GM12878 (cell line): ENCODE measurements around the gene SEM1. TPM values are rescaled to one million over a fixed set of nuclear protein-coding genes. Genes with fewer than 3 reads are reported as not detected.

Experiments used
- ATAC-seq: fragments of 200-7000 bp; cut with Tn5 transposase; 3 replicates; pipeline ENCODE4 v1.9.1; 2020; ENCODE audit warnings: mild to moderate bottlenecking, moderate library complexity
- BruUV-seq: library from RNA; stranded (reverse); fragments of 400-500 nt; replicated peaks from 2 replicates; lab custom pipeline; 2021; lab: Mats Ljungman, UMichigan
- CTCF ChIA-PET: fragments of 300-600 bp; sonication (Branson Sonifier 250); formaldehyde crosslinking; extraction: SDS; loops from one replicate; lab custom pipeline; 2021; ENCODE audit warnings: inconsistent platforms; lab: Yijun Ruan, JAX
- POLR2A ChIA-PET: fragments of 350-600 bp; formaldehyde crosslinking; extraction: SDS; loops from one replicate; lab custom pipeline; 2021; ENCODE audit warnings: inconsistent platforms; lab: Charles Lee
- RAD21 ChIA-PET: fragments of 300-600 bp; sonication (Branson Sonifier 250); formaldehyde crosslinking; loops from one replicate; lab custom pipeline; 2023; ENCODE audit warnings: antibody characterized with exemption; ENCODE audit not compliant: unreplicated experiment; lab: Charles Lee
- SMC1A ChIA-PET: fragments of 300-600 bp; sonication (Branson Sonifier 250); formaldehyde crosslinking; loops from one replicate; lab custom pipeline; 2023; ENCODE audit not compliant: unreplicated experiment, uncharacterized antibody; lab: Charles Lee
- DNase-seq: peaks from one replicate; pipeline ENCODE4 v3.0.0-alpha.2; 2011; ENCODE audit warnings: low read depth, low spot score
- FAIRE-seq: peaks from 3 replicates; lab custom pipeline; 2011; peaks lifted over from hg19 to GRCh38; lab: Jason Lieb, UNC
- H2AFZ ChIP-seq: 2 replicates; pipeline ENCODE4 v1.6.0; 2011; ENCODE audit warnings: low read depth, low read length, control low read depth; ENCODE audit not compliant: control insufficient read depth
- H3K27ac ChIP-seq: 2 replicates; pipeline ENCODE4 v1.5.1; 2011; ENCODE audit warnings: control low read depth; ENCODE audit not compliant: control insufficient read depth, insufficient read depth
- H3K27me3 ChIP-seq, 2 experiments: replicated peaks in 1 of 2; 2 replicates each; pipeline versions ENCODE4 v1.6.0 to v1.6.1; 2011; ENCODE audit warnings: low read length in 1 of 2; ENCODE audit not compliant: control insufficient read depth in 2 of 2, insufficient read depth in 2 of 2
- H3K36me3 ChIP-seq, 2 experiments: 2 replicates each; pipeline ENCODE4 v1.5.1; 2011; ENCODE audit warnings: low read length in 1 of 2; ENCODE audit not compliant: control insufficient read depth in 2 of 2, insufficient read depth in 2 of 2
- H3K4me1 ChIP-seq: 2 replicates; pipeline ENCODE4 v1.6.1; 2011; ENCODE audit warnings: mild to moderate bottlenecking, low read length, moderate library complexity, mixed read lengths; ENCODE audit not compliant: control insufficient read depth, insufficient read depth
- H3K4me2 ChIP-seq: 2 replicates; pipeline ENCODE4 v1.6.0; 2011; ENCODE audit warnings: control low read depth; ENCODE audit not compliant: control insufficient read depth, insufficient read depth
- H3K4me3 ChIP-seq: fragments of 200-600 bp; sonication (generic); 2 replicates; pipeline ENCODE4 v1.5.1; 2016
- H3K79me2 ChIP-seq: 2 replicates; pipeline ENCODE4 v1.6.0; 2011; ENCODE audit warnings: low read length; ENCODE audit not compliant: control insufficient read depth, insufficient read depth
- H3K9ac ChIP-seq: 2 replicates; pipeline ENCODE4 v1.8.0; 2011; ENCODE audit warnings: low read length, control low read depth, mixed read lengths; ENCODE audit not compliant: control insufficient read depth, insufficient read depth
- H3K9me3 ChIP-seq: replicated peaks from 3 replicates; pipeline ENCODE4 v1.5.1; 2011; ENCODE audit warnings: mild to moderate bottlenecking, low read length; ENCODE audit not compliant: control insufficient read depth, insufficient read depth
- H4K20me1 ChIP-seq: 2 replicates; pipeline ENCODE4 v1.6.0; 2011; ENCODE audit not compliant: control insufficient read depth, insufficient read depth
- CBX3 ChIP-seq: fragments of 200-600 bp; sonication (generic); IDR thresholded peaks from 2 replicates; pipeline ENCODE4 v1.6.1; 2016; ENCODE audit warnings: low read depth, borderline replicate concordance
- FOXK2 ChIP-seq: fragments of 450-650 bp; IDR thresholded peaks from 2 replicates; pipeline ENCODE4 v1.6.1; 2017; ENCODE audit warnings: mild to moderate bottlenecking, moderate library complexity
- IKZF1 ChIP-seq: fragments of 450-650 bp; conservative IDR thresholded peaks from 2 replicates; pipeline ENCODE4 v1.6.1; 2017; ENCODE audit warnings: antibody characterized with exemption, mild to moderate bottlenecking
- MEF2A ChIP-seq: IDR thresholded peaks from 2 replicates; pipeline ENCODE4 v1.6.1; 2011; ENCODE audit warnings: low read depth, mild to moderate bottlenecking, low read length, moderate library complexity; ENCODE audit not compliant: insufficient read depth
- POLR2AphosphoS2 ChIP-seq: IDR thresholded peaks from 2 replicates; pipeline ENCODE4 v1.6.1; 2011; ENCODE audit warnings: low read depth, mild to moderate bottlenecking, low read length, improper control_type of control experiment, moderate library complexity
- POU2F2 ChIP-seq: IDR thresholded peaks from 3 replicates; pipeline ENCODE4 v1.6.1; 2011; ENCODE audit warnings: low read depth, mild to moderate bottlenecking, low read length, borderline replicate concordance
- SP1 ChIP-seq: IDR thresholded peaks from one replicate; pipeline ENCODE4 v1.6.1; 2011; ENCODE audit warnings: low read depth, low read length
- SUZ12 ChIP-seq: fragments of 200-600 bp; sonication (generic); IDR thresholded peaks from one replicate; pipeline ENCODE4 v1.6.1; 2018; ENCODE audit warnings: antibody characterized with exemption, mild to moderate bottlenecking; ENCODE audit not compliant: unreplicated experiment
- TCF3 ChIP-seq: IDR thresholded peaks from 2 replicates; pipeline ENCODE4 v1.6.1; 2012; ENCODE audit warnings: low read depth, mild to moderate bottlenecking, low read length, borderline replicate concordance; ENCODE audit not compliant: insufficient read depth
- WGBS: methylation state at CpG from one replicate; pipeline ENCODE4 v1.1.6; 2016; ENCODE audit warnings: low lambda C conversion rate; ENCODE audit not compliant: insufficient replicate concordance, insufficient coverage; ENCODE audit errors: missing lambda C conversion rate; 5-methylcytosine and 5-hydroxymethylcytosine counted together
- in situ Hi-C: fragments of 300-500 bp; cut with MboI; formaldehyde crosslinking; loops from 9 replicates; pipeline ENCODE4 v1.14.3; 2018; ENCODE audit warnings: mixed read lengths
- intact Hi-C: fragments of 100-400 bp; cut with micrococcal nuclease; formaldehyde crosslinking; loops from one replicate; pipeline ENCODE4 v1.14.2; 2022; ENCODE audit not compliant: unreplicated experiment
- polyA plus RNA-seq, 11 experiments: library from polyadenylated mRNA; depleted of rRNA in 4 of 11; unstranded in 6 of 11; stranded (reverse) in 5 of 11; fragments of >200 nt; fragmentation: Nextera tagmentation in 4 of 11; fragmentation: Illumina TruSeq in 1 of 11; extraction: Ambion mirVana in 4 of 11; extraction: Trizol in 1 of 11; gene quantifications; 1 replicate in 1 of 11; 2 replicates in 10 of 11; pipeline versions ENCODE4 v1.2.1 to v1.2.3, GENCODE V29; 2011 to 2016; ENCODE audit warnings: inconsistent platforms in 2 of 11, missing spikeins in 2 of 11, low read depth in 1 of 11
- total RNA-seq, 4 experiments: library from RNA; depleted of rRNA in 3 of 4; stranded (reverse); fragments of >200 nt in 3 of 4; fragmentation: Illumina TruSeq in 1 of 4; extraction: Trizol in 1 of 4; gene quantifications; 2 replicates each; pipeline versions ENCODE4 v1.2.1 to v1.2.3, GENCODE V29; 2013 to 2021
- TF ChIP-seq, protein P1 (sequence below): fragments of 450-650 bp; IDR thresholded peaks from 2 replicates; pipeline ENCODE4 v1.6.1; 2017; ENCODE audit warnings: mild to moderate bottlenecking, low read depth, inconsistent platforms; ENCODE audit not compliant: poor library complexity, severe bottlenecking
- TF ChIP-seq, protein P2 (sequence below): fragments of 450-650 bp; formaldehyde crosslinking; IDR thresholded peaks from 2 replicates; pipeline ENCODE4 v1.5.0; 2022; ENCODE audit warnings: mild to moderate bottlenecking, missing genetic modification characterization
- TF ChIP-seq, protein P3 (sequence below): IDR thresholded peaks from 2 replicates; pipeline ENCODE4 v1.6.1; 2012; ENCODE audit warnings: mild to moderate bottlenecking, low read depth, low read length
- TF ChIP-seq, protein P4 (sequence below): IDR thresholded peaks from 2 replicates; pipeline ENCODE4 v1.6.1; 2011; ENCODE audit warnings: low read depth, low read length, improper control_type of control experiment, borderline replicate concordance

SEM1 gene
- total and polyA plus RNA-seq, 10 of the 15 experiments (the other 5 are each of a cell fraction or from before 2014, with no cell fraction given), result 44.6 to 606 (median 356) TPM

DNA sequence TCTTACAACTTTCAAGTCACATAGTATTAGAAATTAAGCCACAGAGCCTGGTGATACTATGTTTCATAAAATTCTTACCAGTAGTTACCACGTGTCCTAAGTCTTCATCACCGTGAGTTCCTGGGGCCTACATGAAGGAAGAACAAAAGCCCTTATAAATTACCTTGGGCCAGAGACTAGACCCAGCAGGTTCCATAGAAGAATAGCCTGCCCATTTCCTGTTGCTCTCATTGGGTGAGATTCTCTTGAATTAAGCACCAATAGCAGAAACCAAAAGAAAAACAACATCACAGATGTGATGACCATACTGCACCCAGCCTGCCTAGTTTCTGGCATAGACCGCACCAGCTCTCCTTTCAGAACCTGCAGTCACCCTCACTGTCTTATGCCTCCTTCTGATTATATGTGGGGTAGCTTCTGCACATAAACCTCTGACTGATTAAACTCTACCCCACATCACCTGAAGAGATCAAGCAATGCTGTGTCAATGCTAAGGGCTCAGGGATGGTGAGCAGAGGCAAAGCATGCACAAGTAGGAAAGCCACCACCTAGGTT, 18.0 kb upstream of the SEM1 start:
- CTCF ChIA-PET, result no interaction called here
- no peak for FAIRE-seq
- no peak overlapping the region for H3K4me2 ChIP-seq
- TF ChIP-seq TCF3 (no peak), SP1 (no peak), FOXK2 (no peak), MEF2A (no peak), POLR2AphosphoS2 (no peak), SUZ12 (no peak), POU2F2 (no peak), IKZF1 (no peak), CBX3 (no peak)
- TF ChIP-seq, protein P1, sequence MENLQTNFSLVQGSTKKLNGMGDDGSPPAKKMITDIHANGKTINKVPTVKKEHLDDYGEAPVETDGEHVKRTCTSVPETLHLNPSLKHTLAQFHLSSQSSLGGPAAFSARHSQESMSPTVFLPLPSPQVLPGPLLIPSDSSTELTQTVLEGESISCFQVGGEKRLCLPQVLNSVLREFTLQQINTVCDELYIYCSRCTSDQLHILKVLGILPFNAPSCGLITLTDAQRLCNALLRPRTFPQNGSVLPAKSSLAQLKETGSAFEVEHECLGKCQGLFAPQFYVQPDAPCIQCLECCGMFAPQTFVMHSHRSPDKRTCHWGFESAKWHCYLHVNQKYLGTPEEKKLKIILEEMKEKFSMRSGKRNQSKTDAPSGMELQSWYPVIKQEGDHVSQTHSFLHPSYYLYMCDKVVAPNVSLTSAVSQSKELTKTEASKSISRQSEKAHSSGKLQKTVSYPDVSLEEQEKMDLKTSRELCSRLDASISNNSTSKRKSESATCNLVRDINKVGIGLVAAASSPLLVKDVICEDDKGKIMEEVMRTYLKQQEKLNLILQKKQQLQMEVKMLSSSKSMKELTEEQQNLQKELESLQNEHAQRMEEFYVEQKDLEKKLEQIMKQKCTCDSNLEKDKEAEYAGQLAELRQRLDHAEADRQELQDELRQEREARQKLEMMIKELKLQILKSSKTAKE, result no peak
- TF ChIP-seq, protein P2, sequence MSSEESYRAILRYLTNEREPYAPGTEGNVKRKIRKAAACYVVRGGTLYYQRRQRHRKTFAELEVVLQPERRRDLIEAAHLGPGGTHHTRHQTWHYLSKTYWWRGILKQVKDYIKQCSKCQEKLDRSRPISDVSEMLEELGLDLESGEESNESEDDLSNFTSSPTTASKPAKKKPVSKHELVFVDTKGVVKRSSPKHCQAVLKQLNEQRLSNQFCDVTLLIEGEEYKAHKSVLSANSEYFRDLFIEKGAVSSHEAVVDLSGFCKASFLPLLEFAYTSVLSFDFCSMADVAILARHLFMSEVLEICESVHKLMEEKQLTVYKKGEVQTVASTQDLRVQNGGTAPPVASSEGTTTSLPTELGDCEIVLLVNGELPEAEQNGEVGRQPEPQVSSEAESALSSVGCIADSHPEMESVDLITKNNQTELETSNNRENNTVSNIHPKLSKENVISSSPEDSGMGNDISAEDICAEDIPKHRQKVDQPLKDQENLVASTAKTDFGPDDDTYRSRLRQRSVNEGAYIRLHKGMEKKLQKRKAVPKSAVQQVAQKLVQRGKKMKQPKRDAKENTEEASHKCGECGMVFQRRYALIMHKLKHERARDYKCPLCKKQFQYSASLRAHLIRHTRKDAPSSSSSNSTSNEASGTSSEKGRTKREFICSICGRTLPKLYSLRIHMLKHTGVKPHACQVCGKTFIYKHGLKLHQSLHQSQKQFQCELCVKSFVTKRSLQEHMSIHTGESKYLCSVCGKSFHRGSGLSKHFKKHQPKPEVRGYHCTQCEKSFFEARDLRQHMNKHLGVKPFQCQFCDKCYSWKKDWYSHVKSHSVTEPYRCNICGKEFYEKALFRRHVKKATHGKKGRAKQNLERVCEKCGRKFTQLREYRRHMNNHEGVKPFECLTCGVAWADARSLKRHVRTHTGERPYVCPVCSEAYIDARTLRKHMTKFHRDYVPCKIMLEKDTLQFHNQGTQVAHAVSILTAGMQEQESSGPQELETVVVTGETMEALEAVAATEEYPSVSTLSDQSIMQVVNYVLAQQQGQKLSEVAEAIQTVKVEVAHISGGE, result no peak
- TF ChIP-seq, protein P3, sequence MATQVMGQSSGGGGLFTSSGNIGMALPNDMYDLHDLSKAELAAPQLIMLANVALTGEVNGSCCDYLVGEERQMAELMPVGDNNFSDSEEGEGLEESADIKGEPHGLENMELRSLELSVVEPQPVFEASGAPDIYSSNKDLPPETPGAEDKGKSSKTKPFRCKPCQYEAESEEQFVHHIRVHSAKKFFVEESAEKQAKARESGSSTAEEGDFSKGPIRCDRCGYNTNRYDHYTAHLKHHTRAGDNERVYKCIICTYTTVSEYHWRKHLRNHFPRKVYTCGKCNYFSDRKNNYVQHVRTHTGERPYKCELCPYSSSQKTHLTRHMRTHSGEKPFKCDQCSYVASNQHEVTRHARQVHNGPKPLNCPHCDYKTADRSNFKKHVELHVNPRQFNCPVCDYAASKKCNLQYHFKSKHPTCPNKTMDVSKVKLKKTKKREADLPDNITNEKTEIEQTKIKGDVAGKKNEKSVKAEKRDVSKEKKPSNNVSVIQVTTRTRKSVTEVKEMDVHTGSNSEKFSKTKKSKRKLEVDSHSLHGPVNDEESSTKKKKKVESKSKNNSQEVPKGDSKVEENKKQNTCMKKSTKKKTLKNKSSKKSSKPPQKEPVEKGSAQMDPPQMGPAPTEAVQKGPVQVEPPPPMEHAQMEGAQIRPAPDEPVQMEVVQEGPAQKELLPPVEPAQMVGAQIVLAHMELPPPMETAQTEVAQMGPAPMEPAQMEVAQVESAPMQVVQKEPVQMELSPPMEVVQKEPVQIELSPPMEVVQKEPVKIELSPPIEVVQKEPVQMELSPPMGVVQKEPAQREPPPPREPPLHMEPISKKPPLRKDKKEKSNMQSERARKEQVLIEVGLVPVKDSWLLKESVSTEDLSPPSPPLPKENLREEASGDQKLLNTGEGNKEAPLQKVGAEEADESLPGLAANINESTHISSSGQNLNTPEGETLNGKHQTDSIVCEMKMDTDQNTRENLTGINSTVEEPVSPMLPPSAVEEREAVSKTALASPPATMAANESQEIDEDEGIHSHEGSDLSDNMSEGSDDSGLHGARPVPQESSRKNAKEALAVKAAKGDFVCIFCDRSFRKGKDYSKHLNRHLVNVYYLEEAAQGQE, result no peak
- TF ChIP-seq, protein P4, sequence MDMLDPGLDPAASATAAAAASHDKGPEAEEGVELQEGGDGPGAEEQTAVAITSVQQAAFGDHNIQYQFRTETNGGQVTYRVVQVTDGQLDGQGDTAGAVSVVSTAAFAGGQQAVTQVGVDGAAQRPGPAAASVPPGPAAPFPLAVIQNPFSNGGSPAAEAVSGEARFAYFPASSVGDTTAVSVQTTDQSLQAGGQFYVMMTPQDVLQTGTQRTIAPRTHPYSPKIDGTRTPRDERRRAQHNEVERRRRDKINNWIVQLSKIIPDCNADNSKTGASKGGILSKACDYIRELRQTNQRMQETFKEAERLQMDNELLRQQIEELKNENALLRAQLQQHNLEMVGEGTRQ, result no peak

More for the DNA sequence above, 18.0 kb upstream of the SEM1 start:
- no peaks in the 10 kb centered on the region for H3K36me3 ChIP-seq
- H3K79me2 ChIP-seq, result no peaks in the 10 kb centered on the region
- H3K4me3 ChIP-seq, result no peak overlapping the region
- H3K9ac ChIP-seq, result no peak overlapping the region
- ChIA-PET SMC1A (no interaction called here), POLR2A (no interaction called here), RAD21 (no interaction called here)
- no peaks in the 10 kb centered on the region for H3K4me1 ChIP-seq
- 57% methylated on average over 3 of the region's 3 CpGs for WGBS
- H3K27me3 ChIP-seq, result no peaks in the 10 kb centered on the region
- H2AFZ ChIP-seq, result no peak overlapping the region
- in situ Hi-C loops (no loop called here), intact Hi-C loops (no loop called here)
- no peaks in the 10 kb centered on the region for H4K20me1 ChIP-seq
- H3K9me3 ChIP-seq, result no peaks in the 10 kb centered on the region
- DNase-seq, result no peak
- no TSS peak for BruUV-seq
- ATAC-seq, result no peak
- no peak overlapping the region for H3K27ac ChIP-seq
